Right atrium auricular region (tissue), 2 donors: ENCODE results near the gene IZUMO1. TPM values are rescaled to one million over a fixed set of nuclear protein-coding genes. Genes with fewer than 3 reads are reported as not detected.
A peak's percentile ranks its signal among the peaks of the same experiment; 100 is the strongest.

ENCODE experiments used
- DNase-seq: peaks from one replicate; pipeline ENCODE4 v3.0.0-alpha.2; 2019; ENCODE audit warnings: low spot score
- H3K27ac ChIP-seq, 2 donors: fragments of 200-600 bp; sonication (generic); 1 replicate in 1 of 2; 2 replicates in 1 of 2; pipeline ENCODE4 v1.5.1; 2016 to 2019
- H3K27me3 ChIP-seq, 2 donors: fragments of 200-600 bp; sonication (generic); one replicate each; pipeline versions ENCODE4 v1.5.1 to v1.6.0; 2017 to 2019
- H3K36me3 ChIP-seq: fragments of 200-600 bp; sonication (generic); one replicate; pipeline ENCODE4 v1.5.1; 2016
- H3K4me1 ChIP-seq, 2 donors: fragments of 200-600 bp; sonication (generic); one replicate each; pipeline versions ENCODE4 v1.5.1 to v1.6.0; 2017 to 2019
- H3K4me3 ChIP-seq, 2 donors: fragments of 200-600 bp; sonication (generic); 1 replicate in 1 of 2; 2 replicates in 1 of 2; pipeline ENCODE4 v1.5.1; 2017 to 2019; ENCODE audit warnings: mild to moderate bottlenecking in 1 of 2, moderate library complexity in 1 of 2
- H3K9me3 ChIP-seq, 2 donors: fragments of 200-600 bp; sonication (generic); one replicate each; pipeline ENCODE4 v1.5.1; 2019
- total RNA-seq, 2 donors: library from RNA; depleted of rRNA; stranded (reverse); fragments of >200 nt; gene quantifications; one replicate each; pipeline ENCODE4 v1.1.0, GENCODE V29; 2016
- TF ChIP-seq, protein P1 (sequence below), 2 donors: fragments of 200-600 bp; sonication (generic); IDR thresholded peaks; one replicate each; pipeline ENCODE4 v1.5.1; 2019; ENCODE audit warnings: antibody characterized with exemption in 2 of 2

The IZUMO1 gene
- total RNA-seq, 2 donors from 2014 or later = not detected

DNA sequence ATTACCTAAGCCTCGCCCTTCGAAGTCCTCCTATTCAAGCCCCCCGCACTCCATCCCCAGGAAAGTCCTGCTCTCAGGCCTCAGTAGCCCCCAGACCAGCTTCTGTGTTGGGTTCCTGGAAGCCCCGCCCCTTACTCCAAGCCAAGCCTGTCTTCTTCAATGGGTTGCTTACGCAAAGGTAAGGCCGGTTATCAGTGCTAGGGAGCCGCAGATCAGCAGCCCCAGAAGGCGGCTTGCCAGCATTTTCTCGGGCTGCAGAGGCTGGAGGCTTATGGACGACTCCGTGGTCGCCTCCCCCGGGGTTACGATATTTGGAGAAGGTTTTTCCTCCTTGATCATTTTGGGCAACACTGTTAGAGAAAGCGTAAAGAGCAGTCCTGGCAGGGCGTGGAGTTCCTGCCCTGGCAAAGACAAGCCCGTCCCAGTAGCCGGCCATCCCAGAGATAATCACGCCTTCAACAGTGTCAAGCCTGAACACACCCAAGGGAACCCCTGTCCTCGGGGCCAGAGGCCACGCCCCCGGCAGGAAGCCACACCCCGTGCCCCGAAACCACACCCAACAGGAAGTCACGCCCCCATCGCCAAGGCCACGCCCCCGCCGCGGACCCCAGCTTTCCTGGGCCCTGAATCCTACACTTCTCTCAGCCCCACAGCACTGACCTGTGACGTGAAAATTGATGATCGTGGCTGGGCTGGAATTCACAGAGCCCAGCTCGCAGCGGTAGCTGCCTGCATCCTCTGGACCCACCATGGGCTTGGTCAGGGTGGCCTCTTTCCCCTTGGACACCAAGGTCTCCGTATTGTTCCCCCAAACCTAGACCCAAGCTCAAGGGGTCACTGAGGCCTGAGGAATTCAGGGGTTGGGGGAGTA is 5.3 kb downstream of the IZUMO1 start:
- H3K4me3 ChIP-seq = peak overlapping the region; percentile 9 to 63
- H3K27ac ChIP-seq = peak overlapping the region; percentile 79 to 80
- TF ChIP-seq, protein P1, sequence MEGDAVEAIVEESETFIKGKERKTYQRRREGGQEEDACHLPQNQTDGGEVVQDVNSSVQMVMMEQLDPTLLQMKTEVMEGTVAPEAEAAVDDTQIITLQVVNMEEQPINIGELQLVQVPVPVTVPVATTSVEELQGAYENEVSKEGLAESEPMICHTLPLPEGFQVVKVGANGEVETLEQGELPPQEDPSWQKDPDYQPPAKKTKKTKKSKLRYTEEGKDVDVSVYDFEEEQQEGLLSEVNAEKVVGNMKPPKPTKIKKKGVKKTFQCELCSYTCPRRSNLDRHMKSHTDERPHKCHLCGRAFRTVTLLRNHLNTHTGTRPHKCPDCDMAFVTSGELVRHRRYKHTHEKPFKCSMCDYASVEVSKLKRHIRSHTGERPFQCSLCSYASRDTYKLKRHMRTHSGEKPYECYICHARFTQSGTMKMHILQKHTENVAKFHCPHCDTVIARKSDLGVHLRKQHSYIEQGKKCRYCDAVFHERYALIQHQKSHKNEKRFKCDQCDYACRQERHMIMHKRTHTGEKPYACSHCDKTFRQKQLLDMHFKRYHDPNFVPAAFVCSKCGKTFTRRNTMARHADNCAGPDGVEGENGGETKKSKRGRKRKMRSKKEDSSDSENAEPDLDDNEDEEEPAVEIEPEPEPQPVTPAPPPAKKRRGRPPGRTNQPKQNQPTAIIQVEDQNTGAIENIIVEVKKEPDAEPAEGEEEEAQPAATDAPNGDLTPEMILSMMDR (IDR thresholded peaks at IDR 0.05) = no peak

DNA sequence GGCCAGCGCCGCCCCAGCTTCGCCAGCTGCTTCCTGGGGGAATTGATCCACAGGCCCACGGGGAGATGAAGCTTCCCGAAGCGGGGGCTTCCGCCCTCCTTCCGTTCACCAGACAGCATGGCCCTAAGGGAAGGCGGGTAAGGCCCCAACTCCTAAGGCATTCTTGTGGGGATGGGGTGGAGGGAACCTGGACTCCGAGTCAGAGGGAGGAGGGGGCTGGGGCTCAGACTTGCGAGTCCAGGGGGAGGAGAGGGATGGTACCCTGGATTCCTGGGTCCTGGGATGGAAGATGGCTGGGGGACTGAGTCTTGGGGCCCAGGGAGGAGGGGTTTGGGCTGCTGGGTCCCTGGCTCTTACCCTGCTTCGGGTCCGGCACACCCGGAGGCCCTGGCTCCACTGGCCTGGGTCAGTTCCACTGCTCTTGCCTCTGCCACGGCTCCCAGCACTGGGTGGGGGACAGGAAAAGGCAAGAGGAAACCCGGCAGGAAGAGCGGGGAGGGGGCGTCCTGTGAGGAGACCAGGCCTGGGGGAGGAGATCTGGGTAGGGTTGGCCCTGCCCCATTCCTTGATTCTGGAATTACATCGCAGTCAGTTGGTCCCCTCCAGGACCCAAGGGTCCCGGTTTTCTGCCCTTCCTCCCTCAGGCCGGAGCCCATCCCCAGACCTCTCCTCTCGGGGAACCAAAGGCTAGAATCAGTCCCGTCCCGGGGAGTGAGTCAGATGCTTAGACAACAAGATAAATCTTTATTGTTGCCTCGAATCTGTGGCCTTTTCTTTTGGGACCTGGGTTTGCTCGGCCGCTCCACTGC is 6.3 kb downstream of the IZUMO1 start, which contains the start of gene RASIP1:
Gene RASIP1 (minus strand): TSS at position 447 of the 809 bp plus-strand sequence. CDS start 328 bp downstream, at position 119.
- no peaks in the 10 kb centered on the region for H3K36me3 ChIP-seq
- DNase-seq = peak; percentile 72
- peak within 1 kb of the TSS; percentile 55 to 63 for H3K4me3 ChIP-seq
- no peaks in the 10 kb centered on the region for H3K27me3 ChIP-seq
- H3K27ac ChIP-seq = peak within 1 kb of the TSS; percentile 79 to 80
- no peaks in the 10 kb centered on the region for H3K9me3 ChIP-seq
- TF ChIP-seq, protein P1 (IDR thresholded peaks at IDR 0.05) = no peak
- H3K4me1 ChIP-seq = peaks cover 0 to 17% of the 10 kb centered on the region in 2 donors

More for the DNA sequence above, 5.3 kb downstream of the IZUMO1 start:
- Histone ChIP-seq H3K36me3 (no peaks in the 10 kb centered on the region), H3K27me3 (no peaks in the 10 kb centered on the region), H3K4me1 (peaks cover 0 to 18% of the 10 kb centered on the region in 2 donors), H3K9me3 (no peaks in the 10 kb centered on the region)
- DNase-seq = peak; percentile 67

DNA sequence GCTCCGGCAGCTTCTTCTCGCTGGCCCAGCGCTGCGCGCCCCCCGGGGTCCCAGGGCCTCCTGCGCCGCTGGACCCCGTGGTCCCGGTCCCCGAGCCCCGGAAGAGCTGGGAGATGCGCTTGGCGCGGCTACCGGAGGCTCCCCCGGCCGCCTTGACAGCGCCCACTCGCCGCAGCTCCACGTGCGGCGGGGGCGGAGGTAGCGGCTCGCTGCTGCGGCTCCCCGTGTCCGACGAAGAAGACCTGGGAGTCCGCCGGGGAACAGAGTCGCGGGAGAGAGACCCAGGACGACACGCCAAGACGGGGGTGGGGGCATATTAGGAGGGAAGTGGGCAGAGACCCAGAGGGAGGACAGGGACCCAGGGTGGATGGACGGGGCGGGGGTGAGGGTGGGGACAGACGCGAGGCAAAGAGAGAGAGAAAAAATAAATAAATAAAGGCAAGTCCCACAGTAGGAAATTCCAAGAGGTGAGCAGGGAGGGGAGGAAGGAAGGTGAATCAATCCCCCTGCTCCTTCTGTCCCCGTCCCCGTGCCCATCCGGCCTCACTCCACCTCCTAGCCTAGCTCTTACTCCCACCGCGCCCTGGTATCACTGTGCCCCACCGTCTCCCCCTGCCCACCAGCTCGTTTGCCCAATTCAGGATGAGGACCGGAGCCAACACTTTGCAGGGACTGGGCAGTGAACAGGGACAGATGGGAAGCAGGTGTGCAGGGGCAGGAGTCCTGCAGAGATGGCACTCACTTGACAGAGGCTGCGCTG is 7.1 kb downstream of the IZUMO1 start:
- Histone ChIP-seq H3K9me3 (no peaks in the 10 kb centered on the region), H3K4me3 (peak overlapping the region; percentile 55 to 63), H3K27ac (peak overlapping the region; percentile 79 to 80), H3K4me1 (peaks cover 0 to 17% of the 10 kb centered on the region in 2 donors), H3K27me3 (no peaks in the 10 kb centered on the region), H3K36me3 (no peaks in the 10 kb centered on the region)
- no peak for DNase-seq
- TF ChIP-seq, protein P1 (IDR thresholded peaks at IDR 0.05) = no peak

DNA sequence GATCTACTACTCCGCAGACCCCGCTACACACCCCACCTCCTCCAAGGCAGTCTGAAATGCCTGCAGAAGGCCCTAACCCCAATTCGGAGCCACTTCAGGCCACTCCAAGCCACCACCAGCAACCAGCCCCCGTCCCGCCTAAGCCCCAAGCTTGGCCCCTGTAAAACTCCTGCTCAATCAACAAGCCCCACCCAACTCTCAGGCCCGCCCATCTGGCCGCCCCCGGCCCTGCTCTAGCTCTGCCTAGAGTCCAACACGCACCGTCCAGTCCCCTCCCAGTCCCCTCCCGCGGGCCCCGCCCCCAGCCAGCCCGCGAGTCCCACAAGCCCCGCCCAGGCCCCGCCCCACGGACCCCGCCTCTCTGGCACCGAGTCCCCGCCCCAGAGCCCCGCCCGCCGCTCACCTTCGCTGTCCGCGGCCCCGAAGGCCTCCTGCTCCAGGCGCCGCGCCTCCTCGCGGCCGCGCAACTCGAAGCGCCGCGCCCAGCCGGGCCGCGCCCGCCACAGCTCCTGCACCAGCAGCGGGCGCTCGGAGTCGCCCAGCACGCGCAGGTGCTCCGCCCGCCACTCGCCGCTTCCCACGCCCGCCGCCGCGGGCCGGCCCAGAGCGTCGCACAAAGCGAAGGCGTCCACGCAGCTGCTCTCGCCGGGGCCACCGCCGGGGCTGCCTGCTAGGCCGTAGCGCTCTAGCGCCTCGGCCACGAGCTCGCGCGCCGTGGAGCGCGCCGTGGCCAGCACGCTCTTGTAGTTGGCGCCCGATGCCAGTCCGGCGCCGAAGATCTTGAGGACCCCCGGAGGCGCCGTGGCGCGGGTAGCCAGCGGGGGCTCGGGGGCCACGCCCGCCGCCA is 7.9 kb downstream of the IZUMO1 start:
- Histone ChIP-seq H3K4me3 (peak overlapping the region; percentile 55 to 63), H3K36me3 (no peaks in the 10 kb centered on the region), H3K4me1 (peaks cover 0 to 17% of the 10 kb centered on the region in 2 donors), H3K27me3 (no peaks in the 10 kb centered on the region), H3K9me3 (no peaks in the 10 kb centered on the region), H3K27ac (peak overlapping the region; percentile 79 to 80)
- TF ChIP-seq, protein P1 (IDR thresholded peaks at IDR 0.05) = peak; percentile 55 to 66
- peak; percentile 84 for DNase-seq
